ENCODE results near the gene YBX3. TPM values are rescaled to one million over a fixed set of nuclear protein-coding genes. Genes with fewer than 3 reads are reported as not detected.

YBX3 gene
- 81.4 and 142 TPM in 2 replicates for polyA plus RNA-seq (2011; rRNA removed)
- polyA minus RNA-seq (2011; rRNA and poly(A)+ RNA removed): 84.1 and 110 TPM in 2 replicates

GRCh38 chr12:10722905-10723746 lies at the start of gene YBX3:
TSS of gene YBX3 (minus strand) at chr12:10723323. CDS start at chr12:10723111, 212 bp downstream.
- Histone ChIP-seq H3K36me3 (ENCODE audit: control insufficient read depth, insufficient read depth, low read length) (no peaks in the 10 kb centered on the region), H3K27me3 (ENCODE audit: control insufficient read depth, insufficient read depth, low read length) (0 out of 2 replicates have a peak, but pooled peaks cover 2% of the 10 kb centered on the region), H3K4me3 (ENCODE audit: low read depth, low read length) (peak within 1 kb of the TSS; percentile 82)
- POLR2A ChIA-PET: interaction anchor here (0.6 kb wide), 1 partner anchor 41 kb away, joined by 3 read pairs; no protein-coding TSS in a partner anchor
- TF ChIP-seq CTCF (IDR thresholded peaks at IDR 0.05; ENCODE audit: insufficient read depth, low read depth, low read length): no peak
- CTCF ChIA-PET: interaction anchor here (0.9 to 1.8 kb wide), 3 partner anchors 13 to 111 kb away, joined by 3 to 9 read pairs (median 3); no protein-coding TSS in a partner anchor
- no peak for DNase-seq (ENCODE audit: low read depth)

GRCh38 chr12:10771132-10771733 lies 48.1 kb upstream of the YBX3 start:
- H3K36me3 ChIP-seq (ENCODE audit: control insufficient read depth, insufficient read depth, low read length): no peaks in the 10 kb centered on the region
- ChIA-PET POLR2A (interaction anchor here (0.6 kb wide), 1 partner anchor 1262 kb away, joined by 7 read pairs; no protein-coding TSS in a partner anchor), CTCF (interaction anchor here (0.6 to 8.1 kb wide), 13 partner anchors 12 to 1262 kb away, joined by 3 to 72 read pairs (median 4); partner anchors contain the start of gene SMIM10L1)
- H3K27me3 ChIP-seq (ENCODE audit: control insufficient read depth, insufficient read depth, low read length): peaks cover 2% of the 10 kb centered on the region
- TF ChIP-seq CTCF (IDR thresholded peaks at IDR 0.05; ENCODE audit: insufficient read depth, low read depth, low read length): peak; percentile 54; the same call in 1 of the 2 replicates
- no peak for DNase-seq (ENCODE audit: low read depth)
- H3K4me3 ChIP-seq (ENCODE audit: low read depth, low read length): no peak overlapping the region

DNA sequence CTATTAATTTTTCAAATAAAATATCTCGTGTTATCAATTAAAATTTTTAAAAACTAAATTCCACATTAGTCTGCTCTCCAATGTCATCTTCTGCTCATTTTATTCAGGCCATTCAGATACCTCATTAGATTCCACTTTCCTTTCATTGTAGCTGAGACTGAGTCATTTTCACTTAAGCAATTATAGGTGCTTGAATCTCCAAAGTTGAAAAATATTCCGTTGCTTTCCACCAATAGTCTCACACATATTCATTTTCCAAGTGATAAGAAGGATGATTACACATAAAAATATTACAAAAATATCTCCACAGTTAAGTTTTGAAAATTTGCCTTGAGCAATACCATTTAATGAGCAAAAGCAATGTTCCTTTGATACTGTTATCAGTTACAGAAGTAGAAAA lies 36.5 kb upstream of the YBX3 start:
- ChIA-PET POLR2A (no interaction called here), CTCF (interaction anchor here (0.6 to 1.5 kb wide), 2 partner anchors 9 to 440 kb away, joined by 3 to 9 read pairs; no protein-coding TSS in a partner anchor)
- no peak overlapping the region for H3K4me3 ChIP-seq (ENCODE audit: low read depth, low read length)
- no peak for TF ChIP-seq CTCF (IDR thresholded peaks at IDR 0.05; ENCODE audit: insufficient read depth, low read depth, low read length)
- no peak for DNase-seq (ENCODE audit: low read depth)
- H3K36me3 ChIP-seq (ENCODE audit: control insufficient read depth, insufficient read depth, low read length): no peaks in the 10 kb centered on the region
- H3K27me3 ChIP-seq (ENCODE audit: control insufficient read depth, insufficient read depth, low read length): peaks cover 2% of the 10 kb centered on the region; the same call in 1 of the 2 replicates

- H3K27me3 ChIP-seq (ENCODE audit: control insufficient read depth, insufficient read depth, low read length): no peaks in the 10 kb centered on the region
- TF ChIP-seq CTCF (IDR thresholded peaks at IDR 0.05; ENCODE audit: insufficient read depth, low read depth, low read length): no peak
- POLR2A ChIA-PET: no interaction called here
- DNase-seq (ENCODE audit: low read depth): no peak
- CTCF ChIA-PET: no interaction called here
- H3K4me3 ChIP-seq (ENCODE audit: low read depth, low read length): no peak overlapping the region
- H3K36me3 ChIP-seq (ENCODE audit: control insufficient read depth, insufficient read depth, low read length): no peaks in the 10 kb centered on the region
Measured at GRCh38 chr12:10756194-10756593, 33.1 kb upstream of the YBX3 start.

GRCh38 chr12:10753059-10753458 lies 29.9 kb upstream of the YBX3 start:
- DNase-seq (ENCODE audit: low read depth): peak; percentile 26
- ChIA-PET CTCF (interaction anchor here (0.8 to 1.1 kb wide), 2 partner anchors 15 to 514 kb away, joined by 3 read pairs; no protein-coding TSS in a partner anchor), POLR2A (interaction anchor here (0.5 kb wide), 1 partner anchor 540 kb away, joined by 3 read pairs; no protein-coding TSS in a partner anchor)
- no peaks in the 10 kb centered on the region for H3K27me3 ChIP-seq (ENCODE audit: control insufficient read depth, insufficient read depth, low read length)
- TF ChIP-seq CTCF (IDR thresholded peaks at IDR 0.05; ENCODE audit: insufficient read depth, low read depth, low read length): no peak
- H3K36me3 ChIP-seq (ENCODE audit: control insufficient read depth, insufficient read depth, low read length): no peaks in the 10 kb centered on the region
- H3K4me3 ChIP-seq (ENCODE audit: low read depth, low read length): no peak overlapping the region
